AG04450 (cell line): Measurements from ENCODE around the gene TMEM250. TPM values are rescaled to one million over a fixed set of nuclear protein-coding genes. Genes with fewer than 3 reads are reported as not detected.

Source experiments
- CTCF ChIA-PET: fragments of 300-600, 350-600 bp; formaldehyde crosslinking; extraction: SDS; loops from one replicate; lab custom pipeline; 2022; ENCODE audit warnings: antibody characterized with exemption, inconsistent platforms; lab: Charles Lee
- POLR2A ChIA-PET: fragments of 350-600 bp; formaldehyde crosslinking; extraction: SDS; loops from one replicate; lab custom pipeline; 2021; ENCODE audit warnings: antibody characterized with exemption, inconsistent platforms; lab: Yijun Ruan, JAX
- DNase-seq: peaks from one replicate; pipeline ENCODE4 v3.0.0-alpha.2; 2011; ENCODE audit warnings: low read depth, low spot score
- H3K27ac ChIP-seq: one replicate; pipeline ENCODE4 v1.5.1; 2012; ENCODE audit warnings: low read depth, low read length, control low read depth
- H3K27me3 ChIP-seq: one replicate; pipeline ENCODE4 v1.6.0; 2012; ENCODE audit warnings: low read length; ENCODE audit not compliant: control insufficient read depth, insufficient read depth
- H3K4me3 ChIP-seq: 2 replicates; pipeline ENCODE4 v1.5.1; 2011; ENCODE audit warnings: mild to moderate bottlenecking, low read depth, low read length, control low read depth
- H3K9me3 ChIP-seq: 2 replicates; pipeline ENCODE4 v1.5.1; 2012; ENCODE audit warnings: low read length; ENCODE audit not compliant: control insufficient read depth, insufficient read depth
- polyA plus RNA-seq: library from polyadenylated mRNA; depleted of rRNA; stranded (reverse); fragments of >200 nt; gene quantifications from 2 replicates; pipeline ENCODE4 v1.2.3, GENCODE V29; 2011
- TF ChIP-seq, protein P1 (sequence below): IDR thresholded peaks from 2 replicates; pipeline ENCODE4 v1.5.1; 2011; ENCODE audit warnings: low read depth, low read length, control low read depth, inconsistent platforms

TMEM250 gene
- polyA plus RNA-seq, 1 experiment, result 8.8 TPM

DNA sequence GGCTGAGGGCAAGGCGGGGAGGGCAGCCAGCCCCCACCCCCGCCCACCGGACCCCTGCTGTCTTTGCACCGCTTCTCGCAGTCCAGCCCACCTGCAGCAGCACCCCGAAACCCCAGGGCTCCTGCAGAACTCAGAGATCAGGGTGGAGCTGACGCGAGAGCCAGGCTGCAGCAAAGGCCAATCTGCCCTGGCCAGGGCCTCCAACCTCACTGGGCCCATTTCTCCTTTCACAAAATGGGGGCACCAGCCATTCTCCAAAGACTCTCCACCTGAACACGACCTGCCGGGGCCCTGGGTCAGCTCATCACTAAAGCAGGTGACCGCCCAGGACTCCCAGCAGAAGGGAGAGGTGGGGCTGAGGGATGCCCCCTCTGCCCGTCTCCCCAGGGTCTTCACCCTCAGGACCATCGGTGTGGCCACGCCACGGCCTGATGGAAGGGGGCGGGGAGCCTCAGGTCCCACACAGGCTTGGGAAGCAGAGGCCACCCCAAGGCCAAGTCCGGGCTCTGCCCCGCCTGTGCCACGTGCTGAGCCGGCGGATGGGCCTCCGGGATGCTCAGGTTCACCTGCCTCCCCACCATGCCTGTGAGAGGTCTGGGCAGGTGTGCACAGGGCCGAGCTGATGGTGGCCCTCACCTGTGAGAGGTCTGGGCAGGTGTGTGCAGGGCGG lies 36.7 kb downstream of the TMEM250 start:
- Histone ChIP-seq H3K27me3 (no peaks in the 10 kb centered on the region), H3K27ac (peak overlapping the region; percentile 11), H3K9me3 (peaks cover 4% of the 10 kb centered on the region; the same call in 1 of the 2 replicates), H3K4me3 (no peak overlapping the region)
- ChIA-PET CTCF (no interaction called here), POLR2A (interaction anchor here (1.2 kb wide), 1 partner anchor 30 kb away, joined by 4 read pairs; no protein-coding TSS in a partner anchor)
- TF ChIP-seq, protein P1, sequence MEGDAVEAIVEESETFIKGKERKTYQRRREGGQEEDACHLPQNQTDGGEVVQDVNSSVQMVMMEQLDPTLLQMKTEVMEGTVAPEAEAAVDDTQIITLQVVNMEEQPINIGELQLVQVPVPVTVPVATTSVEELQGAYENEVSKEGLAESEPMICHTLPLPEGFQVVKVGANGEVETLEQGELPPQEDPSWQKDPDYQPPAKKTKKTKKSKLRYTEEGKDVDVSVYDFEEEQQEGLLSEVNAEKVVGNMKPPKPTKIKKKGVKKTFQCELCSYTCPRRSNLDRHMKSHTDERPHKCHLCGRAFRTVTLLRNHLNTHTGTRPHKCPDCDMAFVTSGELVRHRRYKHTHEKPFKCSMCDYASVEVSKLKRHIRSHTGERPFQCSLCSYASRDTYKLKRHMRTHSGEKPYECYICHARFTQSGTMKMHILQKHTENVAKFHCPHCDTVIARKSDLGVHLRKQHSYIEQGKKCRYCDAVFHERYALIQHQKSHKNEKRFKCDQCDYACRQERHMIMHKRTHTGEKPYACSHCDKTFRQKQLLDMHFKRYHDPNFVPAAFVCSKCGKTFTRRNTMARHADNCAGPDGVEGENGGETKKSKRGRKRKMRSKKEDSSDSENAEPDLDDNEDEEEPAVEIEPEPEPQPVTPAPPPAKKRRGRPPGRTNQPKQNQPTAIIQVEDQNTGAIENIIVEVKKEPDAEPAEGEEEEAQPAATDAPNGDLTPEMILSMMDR, result no peak
- no peak for DNase-seq

GRCh38 chr9:136081113-136081825 lies 37.4 kb downstream of the TMEM250 start:
- POLR2A ChIA-PET, result interaction anchor here (1.2 kb wide), 1 partner anchor 29 kb away, joined by 4 read pairs; no protein-coding TSS in a partner anchor
- CTCF ChIA-PET, result no interaction called here
- no peak overlapping the region for H3K4me3 ChIP-seq
- no peaks in the 10 kb centered on the region for H3K27me3 ChIP-seq
- peak overlapping the region; percentile 31 for H3K27ac ChIP-seq
- DNase-seq, result no peak
- peaks cover 4% of the 10 kb centered on the region; the same call in 1 of the 2 replicates for H3K9me3 ChIP-seq
- TF ChIP-seq, protein P1, result no peak

DNA sequence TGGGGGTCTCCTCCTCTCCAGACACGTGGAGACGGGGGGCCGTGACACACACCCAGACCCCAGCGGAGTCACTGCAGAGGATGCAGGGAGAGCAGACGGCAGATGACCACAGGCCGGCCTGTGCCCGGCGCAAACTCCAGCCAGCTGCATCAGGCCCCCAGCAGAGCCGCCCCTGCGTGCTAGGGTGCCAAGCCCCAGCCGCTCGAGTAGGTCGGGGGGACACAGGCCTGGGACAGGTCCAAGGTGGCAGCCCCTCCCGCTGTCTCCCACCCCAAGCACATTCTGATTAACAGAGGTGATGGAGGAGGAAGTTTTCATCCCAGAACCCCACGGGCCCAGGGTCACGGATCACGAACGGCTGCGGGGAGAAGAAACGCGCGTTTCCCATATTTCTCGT lies 38.0 kb downstream of the TMEM250 start:
- ChIA-PET POLR2A (interaction anchor here (1.2 kb wide), 1 partner anchor 28 kb away, joined by 4 read pairs; no protein-coding TSS in a partner anchor), CTCF (interaction anchor here (1.0 kb wide), 1 partner anchor 9 kb away, joined by 4 read pairs; no protein-coding TSS in a partner anchor)
- Histone ChIP-seq H3K9me3 (peaks cover 4% of the 10 kb centered on the region; the same call in 1 of the 2 replicates), H3K4me3 (no peak overlapping the region), H3K27ac (no peak overlapping the region), H3K27me3 (no peaks in the 10 kb centered on the region)
- no peak for DNase-seq
- TF ChIP-seq, protein P1, result no peak

DNA sequence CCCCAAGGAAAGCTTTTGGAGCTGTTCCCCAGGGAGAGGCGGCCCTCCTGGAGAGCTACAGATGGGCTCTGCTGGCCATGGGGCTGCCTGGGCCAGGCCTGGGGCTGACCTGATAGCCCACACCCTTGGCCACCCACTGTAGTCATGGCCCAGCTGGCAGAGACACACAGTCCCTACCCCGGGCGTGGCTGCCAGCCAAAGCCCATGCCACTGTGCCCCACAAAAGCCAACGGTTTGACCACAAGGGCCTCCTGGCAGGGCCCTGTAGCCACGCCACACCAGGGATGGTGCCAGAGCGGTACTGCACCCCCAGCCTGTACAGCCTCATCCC lies 38.8 kb downstream of the TMEM250 start:
- ChIA-PET CTCF (interaction anchor here (1.0 kb wide), 1 partner anchor 10 kb away, joined by 4 read pairs; no protein-coding TSS in a partner anchor), POLR2A (no interaction called here)
- H3K4me3 ChIP-seq, result no peak overlapping the region
- no peaks in the 10 kb centered on the region for H3K27me3 ChIP-seq
- TF ChIP-seq, protein P1, result no peak
- H3K27ac ChIP-seq, result no peak overlapping the region
- peaks cover 6% of the 10 kb centered on the region; the same call in 1 of the 2 replicates for H3K9me3 ChIP-seq
- no peak for DNase-seq
